GM21619 (cell line): ENCODE data around the gene SALL3.

Experiments
- ATAC-seq: cut with Tn5 transposase; IDR thresholded peaks from one replicate; pipeline ENCODE4 v1.9.1; 2021; ENCODE audit not compliant: unreplicated experiment

The SALL3 gene

DNA sequence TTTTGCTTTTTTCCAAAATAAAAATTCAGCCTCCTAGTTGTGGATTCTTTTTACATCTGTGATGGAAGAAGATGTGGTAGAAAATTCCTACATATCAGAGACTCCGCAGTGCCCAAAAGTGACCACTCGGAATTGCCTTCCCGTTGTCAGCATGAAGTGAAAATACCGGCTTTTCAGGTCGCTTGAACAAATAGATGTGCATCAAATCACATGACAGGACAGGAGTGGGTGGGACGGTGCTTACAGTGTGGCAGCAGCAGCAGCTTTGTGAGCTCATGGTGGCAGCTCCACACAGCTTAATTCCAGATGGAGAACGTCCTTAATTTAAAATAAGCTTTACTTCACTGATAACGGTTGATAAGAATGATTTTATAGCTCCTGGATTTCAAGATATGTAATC, 20.3 kb downstream of the SALL3 start:
- no peak for ATAC-seq

GRCh38 chr18:79000997-79001396, 21.4 kb downstream of the SALL3 start:
- ATAC-seq = no peak

DNA sequence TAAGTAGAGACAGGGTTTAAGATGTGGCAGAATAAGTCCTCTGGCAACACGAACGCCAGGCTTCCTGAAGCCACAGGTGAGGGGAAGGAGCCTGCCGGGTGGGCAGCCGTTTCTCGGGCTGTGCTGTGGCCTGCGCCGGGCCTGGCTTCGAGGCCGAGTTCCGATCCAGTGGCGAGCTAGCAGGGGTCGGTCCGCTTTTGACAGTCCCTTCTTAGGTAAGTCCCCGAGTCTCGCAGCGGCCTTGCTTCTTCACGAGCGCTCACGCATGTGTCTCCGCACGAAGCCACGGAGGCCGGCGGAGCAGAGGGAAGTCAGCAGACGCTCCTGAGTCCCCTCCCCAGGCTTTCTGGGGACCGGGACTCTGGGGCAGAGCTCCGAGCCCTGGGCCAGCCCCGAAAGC, 26.0 kb downstream of the SALL3 start:
- no peak for ATAC-seq

DNA sequence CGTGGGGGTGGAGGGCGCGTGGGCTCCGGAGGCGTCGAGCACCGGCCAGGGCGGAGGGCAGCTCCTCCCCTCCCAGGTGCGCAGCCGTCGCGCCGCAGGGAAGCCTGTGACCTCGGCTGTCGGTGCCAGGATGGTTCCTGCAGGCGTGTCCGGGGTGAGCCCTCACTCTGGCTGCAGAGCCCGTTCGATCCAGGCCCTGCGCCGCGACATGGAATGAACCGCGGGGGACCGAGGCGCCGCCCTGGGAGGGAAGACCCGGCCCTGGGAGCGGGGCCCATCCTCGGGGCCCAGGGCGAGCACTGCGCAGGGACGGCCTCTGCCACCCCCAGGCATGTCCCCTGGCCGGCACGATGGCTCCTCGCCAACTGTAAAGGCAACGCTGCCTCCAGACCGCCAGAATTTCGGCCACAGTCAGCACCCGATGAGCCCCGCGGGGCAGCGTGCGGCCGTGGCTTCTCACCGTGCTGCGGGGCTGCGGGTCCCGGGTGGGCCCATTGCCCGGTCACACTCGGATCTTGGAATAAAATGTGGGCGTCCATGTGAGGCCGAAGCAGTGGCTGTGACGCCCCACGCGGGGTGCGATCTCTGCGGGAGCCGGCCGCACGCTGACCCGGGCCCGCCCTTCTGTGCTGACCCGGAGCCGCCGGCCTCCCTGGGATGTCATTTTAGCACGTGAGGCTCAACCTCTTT, 26.6 kb downstream of the SALL3 start:
- no peak for ATAC-seq

- no peak for ATAC-seq
Observed at GRCh38 chr18:79007440-79007839, 27.8 kb downstream of the SALL3 start.

DNA sequence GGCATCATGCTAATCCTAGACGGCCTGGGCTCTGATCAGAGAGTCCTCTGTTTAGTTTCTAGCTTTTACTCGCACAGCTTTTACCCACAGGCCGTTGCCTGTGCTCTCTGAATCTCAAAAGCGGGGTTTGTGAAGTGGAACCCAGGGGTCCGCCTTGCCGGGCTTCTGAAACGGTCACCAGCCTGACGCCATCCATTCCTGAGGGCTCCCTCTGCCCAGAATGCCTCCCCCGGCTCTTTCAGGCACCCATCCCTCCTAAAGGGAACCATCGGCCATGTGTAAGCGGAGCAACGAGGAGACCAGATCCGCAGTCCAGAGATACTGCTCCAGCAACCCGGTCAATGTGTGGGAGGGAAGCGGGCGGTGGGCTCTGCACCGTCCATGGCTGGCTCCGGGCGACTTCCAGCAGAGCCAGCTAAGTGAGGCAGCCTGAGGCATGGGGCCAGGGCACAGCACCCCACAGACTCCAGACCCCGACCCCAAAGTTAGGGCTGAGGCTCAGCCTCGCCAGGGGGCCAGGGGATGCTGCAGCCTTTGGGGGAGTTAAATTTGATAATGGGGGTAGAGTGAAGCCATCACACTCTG, 28.8 kb downstream of the SALL3 start:
- ATAC-seq = no peak

- no peak for ATAC-seq
Observed at GRCh38 chr18:79010802-79011201, 31.2 kb downstream of the SALL3 start.

DNA sequence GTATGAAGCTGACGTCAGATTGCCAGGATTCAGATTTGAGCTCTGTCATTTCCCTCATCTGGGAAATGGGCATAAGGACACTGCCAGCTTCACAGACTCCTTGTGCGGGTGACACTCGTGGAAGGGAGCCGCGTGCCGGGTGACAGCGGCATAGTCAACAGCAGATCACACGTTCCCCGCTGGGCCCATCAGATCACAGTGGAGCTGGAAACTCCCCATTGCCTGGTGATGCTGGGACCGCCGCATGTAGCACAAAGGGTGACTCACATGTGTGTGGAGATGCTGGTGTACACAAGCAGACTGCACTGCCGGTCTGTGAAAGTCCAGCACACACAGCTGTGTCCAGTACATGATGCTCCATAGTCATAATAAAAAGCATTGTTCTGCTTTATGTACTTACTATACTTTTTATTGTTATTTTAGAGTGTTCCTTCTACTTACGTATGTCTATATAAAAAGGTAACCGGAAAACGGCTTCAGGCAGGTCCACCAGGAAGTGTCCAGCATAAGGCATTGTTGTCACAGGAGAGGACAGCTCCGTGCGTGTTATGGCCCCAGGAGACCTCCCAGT, 31.8 kb downstream of the SALL3 start:
- no peak for ATAC-seq

GRCh38 chr18:79013869-79014268, 34.3 kb downstream of the SALL3 start:
- no peak for ATAC-seq

DNA sequence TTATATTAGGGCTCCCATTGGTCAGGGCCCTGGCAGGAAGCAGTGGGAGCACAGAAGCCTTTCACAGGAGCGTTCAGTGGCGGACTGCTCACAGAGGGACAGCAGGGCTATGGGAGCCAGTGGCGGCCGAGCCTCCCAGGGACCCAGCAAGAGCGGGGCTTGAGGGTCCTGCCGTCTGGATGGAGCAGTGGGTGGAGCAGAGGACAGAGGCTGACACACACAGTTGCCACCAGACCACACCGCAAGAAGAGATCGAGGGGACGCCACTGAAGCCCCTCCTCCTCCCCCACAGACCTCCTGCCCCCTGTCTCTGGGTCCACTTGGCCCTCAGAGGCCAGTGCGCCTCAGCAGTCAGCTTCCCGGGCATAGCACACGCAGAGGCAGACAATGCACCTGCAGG, 39.3 kb downstream of the SALL3 start:
- ATAC-seq = no peak

DNA sequence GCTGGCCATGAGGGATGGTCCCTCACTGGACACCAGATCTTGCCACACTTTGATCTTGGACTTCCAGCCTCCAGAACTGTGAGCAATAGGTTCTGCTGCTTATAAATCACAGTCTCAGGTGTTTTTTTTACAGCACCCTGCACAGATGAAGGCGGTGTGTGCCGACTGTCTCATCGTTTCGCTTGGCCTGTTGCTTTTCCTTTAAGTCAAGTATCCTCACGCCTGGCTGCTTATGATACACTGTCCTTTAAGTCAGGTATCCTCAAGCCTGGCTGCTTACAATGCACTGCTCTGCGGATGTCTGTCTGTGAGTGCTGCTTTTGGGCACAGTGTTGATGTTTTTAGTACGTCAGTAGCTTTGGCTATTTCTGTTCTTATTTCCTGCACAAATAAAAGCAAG, 40.3 kb downstream of the SALL3 start:
- no peak for ATAC-seq

DNA sequence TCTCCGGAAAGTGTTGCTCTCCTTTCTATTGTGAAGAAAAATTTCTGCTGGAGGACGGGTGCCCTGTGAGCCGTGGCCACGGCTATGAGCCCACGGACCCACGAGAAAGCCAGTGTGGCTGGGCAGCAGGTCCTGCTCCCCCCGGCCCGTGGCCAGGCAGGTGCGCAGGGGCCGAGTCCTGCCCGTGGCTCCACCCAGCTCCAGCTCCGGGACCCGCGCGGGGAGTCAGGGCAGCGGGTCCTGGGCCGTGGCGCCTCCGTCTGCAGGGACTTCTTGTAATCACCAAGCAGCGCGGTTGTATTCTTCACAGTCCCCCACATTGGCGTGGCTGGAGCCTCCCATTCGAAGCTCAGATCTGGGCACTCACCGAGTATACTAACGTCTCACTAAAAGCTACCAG, 43.0 kb downstream of the SALL3 start:
- ATAC-seq = no peak

GRCh38 chr18:79026491-79026890, 46.9 kb downstream of the SALL3 start:
- no peak for ATAC-seq

- no peak for ATAC-seq
Observed at GRCh38 chr18:79030680-79031079, 51.1 kb downstream of the SALL3 start.

- ATAC-seq = no peak
Observed at GRCh38 chr18:79042276-79042675, 62.7 kb downstream of the SALL3 start.

- no peak for ATAC-seq
Observed at GRCh38 chr18:79043288-79043687, 63.7 kb downstream of the SALL3 start.

DNA sequence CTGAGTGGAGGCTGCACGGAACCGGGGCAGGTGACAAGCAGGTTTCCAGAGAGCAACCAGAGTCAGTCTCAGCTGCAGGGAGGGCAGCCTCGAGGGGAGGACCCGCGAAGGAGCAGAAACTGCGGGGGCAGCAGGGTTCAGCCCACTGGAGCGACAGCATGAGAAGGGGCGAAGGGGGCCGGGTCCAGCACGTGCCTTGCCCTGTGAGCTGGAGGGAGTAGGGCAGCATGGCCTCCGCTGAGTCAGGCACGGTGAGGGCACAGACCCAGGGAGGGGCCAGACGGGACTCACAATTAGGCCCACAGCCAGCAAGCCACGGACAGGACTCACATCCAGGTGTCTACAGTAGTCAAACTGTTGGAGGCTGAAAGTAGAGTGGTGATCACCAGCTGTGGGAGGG, 66.9 kb downstream of the SALL3 start:
- ATAC-seq = no peak

GRCh38 chr18:79047556-79048244, 68.1 kb downstream of the SALL3 start:
- ATAC-seq = no peak

GRCh38 chr18:79048245-79048632, 68.6 kb downstream of the SALL3 start:
- ATAC-seq = no peak

DNA sequence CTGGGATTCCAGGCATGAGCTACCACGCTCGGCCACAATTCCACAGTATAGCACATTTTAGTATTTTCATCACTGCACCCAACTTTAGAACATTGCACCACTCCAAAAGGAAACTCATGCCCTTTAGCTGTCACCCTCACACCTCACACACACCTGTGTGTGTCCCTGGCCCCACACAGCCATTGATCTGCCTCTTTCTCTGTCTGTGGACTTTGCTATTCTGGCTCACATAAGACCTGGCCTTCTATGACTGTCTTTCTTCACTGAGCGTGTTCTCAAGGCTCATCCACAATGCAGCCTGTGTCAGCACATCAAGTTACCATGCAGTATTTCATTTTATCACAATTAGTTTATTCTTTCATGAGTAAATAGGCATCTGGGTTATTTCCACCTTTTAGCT, 69.9 kb downstream of the SALL3 start:
- ATAC-seq = no peak
